Small intestine (tissue), 7 donors: ENCODE results near the gene KCNQ1OT1. TPM values are rescaled to one million over a fixed set of nuclear protein-coding genes. Genes with fewer than 3 reads are reported as not detected.

ENCODE experiments used
- DNase-seq, 2 donors: peaks; one replicate each; pipeline versions ENCODE4 v3.0.0 to v3.0.0-alpha.2; 2013
- FAIRE-seq: peaks from 2 replicates; lab custom pipeline; 2012; peaks lifted over from hg19 to GRCh38; lab: Jason Lieb, UNC
- H3K27ac ChIP-seq, 3 donors: one replicate each; pipeline ENCODE4 v1.5.1; 2013; ENCODE audit warnings: low read length in 2 of 3, mild to moderate bottlenecking in 2 of 3, control low read depth in 1 of 3, inconsistent platforms in 1 of 3, low read depth in 1 of 3, moderate library complexity in 1 of 3
- H3K27me3 ChIP-seq, 3 donors: one replicate each; pipeline ENCODE4 v1.6.1; 2013; ENCODE audit warnings: low read length in 3 of 3, inconsistent platforms in 1 of 3; ENCODE audit not compliant: control insufficient read depth in 3 of 3, insufficient read depth in 3 of 3
- H3K36me3 ChIP-seq, 3 donors: one replicate each; pipeline ENCODE4 v1.6.1; 2013; ENCODE audit warnings: low read length in 3 of 3, inconsistent platforms in 1 of 3, low read depth in 1 of 3, mild to moderate bottlenecking in 1 of 3, moderate library complexity in 1 of 3; ENCODE audit not compliant: control insufficient read depth in 3 of 3, insufficient read depth in 2 of 3
- H3K4me1 ChIP-seq, 3 donors: one replicate each; pipeline ENCODE4 v1.6.1; 2013; ENCODE audit warnings: low read length in 2 of 3, inconsistent platforms in 1 of 3, low read depth in 1 of 3, mild to moderate bottlenecking in 1 of 3, moderate library complexity in 1 of 3; ENCODE audit not compliant: control insufficient read depth in 3 of 3, insufficient read depth in 2 of 3
- H3K4me3 ChIP-seq, 3 donors: one replicate each; pipeline ENCODE4 v1.5.1; 2013; ENCODE audit warnings: low read length in 3 of 3, control low read depth in 1 of 3, inconsistent platforms in 1 of 3, low read depth in 1 of 3, mild to moderate bottlenecking in 1 of 3, moderate library complexity in 1 of 3
- H3K9me3 ChIP-seq, 2 donors: one replicate each; pipeline ENCODE4 v1.6.1; 2013; ENCODE audit warnings: low read depth in 1 of 2, low read length in 1 of 2; ENCODE audit not compliant: control insufficient read depth in 2 of 2, insufficient read depth in 1 of 2
- WGBS, 3 donors: extraction: QIAGEN DNeasy Blood & Tissue Kit; methylation state at CpG; one replicate each; pipeline ENCODE4 v1.1.7; 2013; 5-methylcytosine and 5-hydroxymethylcytosine counted together
- polyA plus RNA-seq, 4 donors: library from polyadenylated mRNA; stranded (reverse) in 3 of 4; unstranded in 1 of 4; fragments of 200-250 nt in 3 of 4; fragments of 120-200 nt in 1 of 4; gene quantifications; one replicate each; pipeline versions ENCODE4 v1.2.1 to v1.2.3, GENCODE V29; 2013
- donor health status: healthy with polysubstance abuse.
- donor health status: control.
- donor health status: control.
- donor health status: Bipolar disorder and iron deficiency.
- donor health status: healthy.

The KCNQ1OT1 gene
- polyA plus RNA-seq, 4 donors: under 0.01 to 2.3 (median 0.11) TPM

DNA sequence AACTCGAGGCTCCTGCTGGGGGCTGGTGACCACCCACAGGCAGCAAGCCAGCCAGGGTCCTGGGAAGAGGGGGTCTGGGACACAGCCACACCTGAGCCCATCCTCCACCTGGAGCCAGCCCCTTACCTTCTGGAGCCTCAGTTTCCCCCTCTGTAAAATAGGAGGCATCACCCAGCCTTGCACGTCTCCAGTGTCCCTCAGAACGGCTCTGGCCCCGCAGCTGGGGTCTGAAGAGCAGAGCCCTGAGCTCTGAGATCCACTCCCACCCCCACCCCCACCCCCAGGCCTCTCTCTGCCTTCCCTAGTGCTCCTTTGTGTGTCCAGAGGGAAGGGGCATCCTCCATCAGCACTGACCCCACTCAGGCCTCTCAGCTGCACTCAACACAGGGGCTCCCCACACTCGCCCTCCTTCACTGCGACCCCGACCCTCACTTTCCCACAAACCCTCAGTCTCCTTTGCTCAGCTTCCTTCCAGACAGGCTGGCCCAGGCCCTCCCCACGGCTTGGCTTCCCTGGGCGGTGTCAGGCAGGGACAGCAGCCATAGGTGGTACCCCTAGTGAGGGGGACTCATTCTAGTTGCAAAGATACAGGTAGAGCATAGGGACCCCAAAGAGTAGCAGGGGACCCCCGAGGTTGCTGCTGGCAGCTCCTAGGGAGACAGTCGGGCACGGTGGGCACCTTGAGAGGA is 33.3 kb upstream of the KCNQ1OT1 start:
- WGBS, 3 donors: 79 to 85% (median 81%) methylated on average over 11 to 12 of the region's 12 CpGs
- no peak for FAIRE-seq

GRCh38 chr11:2732261-2732939 is 32.6 kb upstream of the KCNQ1OT1 start:
- FAIRE-seq (no peak), DNase-seq (no peak)
- Histone ChIP-seq H3K4me3 (no peak overlapping the region), H3K9me3 (no peaks in the 10 kb centered on the region), H3K27ac (no peak overlapping the region), H3K27me3 (no peaks in the 10 kb centered on the region), H3K36me3 (peaks cover 0 to 6% (median 0%) of the 10 kb centered on the region in 3 donors), H3K4me1 (peaks cover 0 to 76% (median 4%) of the 10 kb centered on the region in 3 donors)
- WGBS, 3 donors: 87 to 89% (median 88%) methylated on average over 32 of the region's 32 CpGs

More for the DNA sequence above, 33.3 kb upstream of the KCNQ1OT1 start:
- peaks cover 0 to 3% (median 0%) of the 10 kb centered on the region in 3 donors for H3K36me3 ChIP-seq
- no peak overlapping the region for H3K4me3 ChIP-seq
- no peaks in the 10 kb centered on the region for H3K9me3 ChIP-seq
- no peaks in the 10 kb centered on the region for H3K27me3 ChIP-seq
- H3K4me1 ChIP-seq: peaks cover 2 to 76% (median 7%) of the 10 kb centered on the region in 3 donors
- H3K27ac ChIP-seq: no peak overlapping the region
- no peak for DNase-seq

- DNase-seq (no peak), FAIRE-seq (no peak)
- no peak overlapping the region for H3K4me3 ChIP-seq
- H3K4me1 ChIP-seq: peaks cover 0 to 76% (median 0%) of the 10 kb centered on the region in 3 donors
- WGBS, 3 donors: 83 to 88% (median 84%) methylated on average over 23 to 28 of the region's 28 CpGs
- H3K36me3 ChIP-seq: peaks cover 0 to 11% (median 0%) of the 10 kb centered on the region in 3 donors
- H3K27ac ChIP-seq: no peak overlapping the region
- H3K9me3 ChIP-seq: peaks cover 0 to 7% of the 10 kb centered on the region in 2 donors
- H3K27me3 ChIP-seq: no peaks in the 10 kb centered on the region
Observed at GRCh38 chr11:2731130-2732125, 31.6 kb upstream of the KCNQ1OT1 start.

DNA sequence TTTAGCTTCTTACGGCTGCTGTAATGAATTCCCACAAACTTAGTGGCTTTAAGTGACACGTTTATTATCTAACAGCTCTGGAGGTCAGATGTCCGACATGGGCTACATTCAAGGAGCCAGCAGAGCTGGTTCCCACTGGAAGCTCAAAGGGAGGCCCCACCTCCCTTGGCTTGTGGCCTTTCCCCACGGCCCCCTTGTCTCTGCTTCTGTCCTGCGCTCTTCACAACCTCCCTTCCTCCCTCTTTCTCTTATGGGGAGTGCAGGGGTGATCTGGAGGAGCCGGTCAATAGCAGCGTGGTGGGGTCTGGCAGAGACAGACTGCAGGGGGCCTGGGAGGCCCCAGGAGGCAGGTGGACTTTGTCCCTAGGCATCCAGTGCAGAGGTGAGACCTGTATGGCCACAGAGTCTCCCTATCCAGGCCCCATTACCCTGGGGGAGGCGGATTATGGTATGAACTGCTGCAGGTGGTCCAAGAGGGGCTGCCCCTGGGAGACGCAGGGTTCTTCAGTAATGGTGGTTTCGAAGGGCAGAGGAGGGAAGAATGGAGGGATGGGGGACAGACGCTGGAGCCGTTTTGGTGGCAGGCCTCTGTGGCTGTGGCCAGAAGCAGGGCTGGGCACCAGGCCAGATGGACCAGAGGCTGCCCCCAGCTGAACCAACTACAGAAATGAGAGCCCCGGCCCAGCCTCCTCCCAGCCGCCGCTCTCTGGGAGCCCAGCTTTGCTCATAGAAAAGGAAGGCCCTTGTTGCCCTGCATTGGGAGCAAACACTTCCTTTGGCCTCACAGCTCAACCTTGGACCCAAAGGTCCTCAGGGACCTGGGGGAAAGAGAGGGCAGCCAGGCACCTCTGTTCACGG is 30.7 kb upstream of the KCNQ1OT1 start:
- Histone ChIP-seq H3K36me3 (peaks cover 0 to 11% (median 0%) of the 10 kb centered on the region in 3 donors), H3K27me3 (no peaks in the 10 kb centered on the region), H3K9me3 (peaks cover 0 to 7% of the 10 kb centered on the region in 2 donors), H3K4me1 (peaks cover under 1 to 74% (median 4%) of the 10 kb centered on the region in 3 donors), H3K27ac (peak overlapping the region in 1 of 3 donors; percentile 50), H3K4me3 (no peak overlapping the region)
- FAIRE-seq (no peak), DNase-seq (peak in 1 of 2 donors; percentile 61)
- WGBS, 3 donors: 51 to 69% (median 64%) methylated on average over 16 of the region's 16 CpGs

DNA sequence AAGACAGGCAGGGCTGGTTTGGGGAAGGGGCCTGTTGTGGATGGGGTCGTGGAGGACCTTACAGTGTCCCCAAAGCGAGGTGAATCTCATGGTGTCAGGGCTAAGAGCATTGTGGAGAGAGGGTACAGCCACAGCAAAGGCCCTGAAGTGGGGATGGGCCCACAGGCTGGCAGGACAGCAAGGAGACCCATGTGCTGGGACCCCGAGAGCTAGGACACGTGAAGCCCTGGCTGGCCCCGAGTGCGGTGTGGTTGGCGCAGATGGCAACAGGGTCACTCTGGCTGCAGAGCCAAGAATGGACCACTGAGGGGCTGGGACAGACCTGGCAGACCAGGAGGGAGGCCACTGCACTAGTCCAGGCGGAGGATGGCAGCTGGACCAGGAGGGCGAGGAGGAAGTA is 30.0 kb upstream of the KCNQ1OT1 start:
- H3K27ac ChIP-seq: peak overlapping the region in 1 of 3 donors; percentile 50
- no peak for FAIRE-seq
- H3K4me3 ChIP-seq: no peak overlapping the region

GRCh38 chr11:2728663-2729332 is 29.0 kb upstream of the KCNQ1OT1 start:
- Histone ChIP-seq H3K27ac (peak overlapping the region in 2 of 3 donors; percentile 50 to 51), H3K9me3 (peaks cover 0 to 7% of the 10 kb centered on the region in 2 donors), H3K27me3 (no peaks in the 10 kb centered on the region), H3K4me1 (peaks cover 2 to 87% (median 4%) of the 10 kb centered on the region in 3 donors), H3K4me3 (no peak overlapping the region), H3K36me3 (peaks cover 0 to 15% (median 0%) of the 10 kb centered on the region in 3 donors)
- 13 to 64% (median 48%) methylated on average over 18 of the region's 18 CpGs for WGBS, 3 donors
- DNase-seq: peak; percentile 46 to 56
- no peak for FAIRE-seq

More for the DNA sequence above, 30.0 kb upstream of the KCNQ1OT1 start:
- no peak for DNase-seq
- peaks cover 2 to 77% (median 4%) of the 10 kb centered on the region in 3 donors for H3K4me1 ChIP-seq
- WGBS, 3 donors: 82 to 91% (median 83%) methylated on average over 8 to 9 of the region's 9 CpGs
- no peaks in the 10 kb centered on the region for H3K27me3 ChIP-seq
- peaks cover 0 to 11% (median 0%) of the 10 kb centered on the region in 3 donors for H3K36me3 ChIP-seq
- H3K9me3 ChIP-seq: peaks cover 0 to 7% of the 10 kb centered on the region in 2 donors

- WGBS, 3 donors: 48 to 72% (median 59%) methylated on average over 17 of the region's 17 CpGs
- H3K27ac ChIP-seq: peak overlapping the region in 1 of 3 donors; percentile 50
Observed at GRCh38 chr11:2728128-2728662, 28.4 kb upstream of the KCNQ1OT1 start.

More at GRCh38 chr11:2728128-2728662, 28.4 kb upstream of the KCNQ1OT1 start:
- FAIRE-seq (no peak), DNase-seq (no peak)
- Histone ChIP-seq H3K36me3 (peaks cover 0 to 15% (median 0%) of the 10 kb centered on the region in 3 donors), H3K4me1 (peaks cover 2 to 87% (median 4%) of the 10 kb centered on the region in 3 donors), H3K9me3 (peaks cover 0 to 7% of the 10 kb centered on the region in 2 donors), H3K27me3 (no peaks in the 10 kb centered on the region), H3K4me3 (no peak overlapping the region)
